H9 (cell line): Measurements from ENCODE around the gene EGR4. TPM values are rescaled to one million over a fixed set of nuclear protein-coding genes. Genes with fewer than 3 reads are reported as not detected.

ENCODE experiments used
- DNase-seq: peaks from one replicate; pipeline ENCODE4 v3.0.0-alpha.2; 2017
- H2AFZ ChIP-seq: one replicate; pipeline ENCODE4 v1.6.1; 2013; ENCODE audit warnings: mild to moderate bottlenecking, low read length, control low read depth, moderate library complexity
- H2AK5ac ChIP-seq: 2 replicates; pipeline ENCODE4 v1.6.1; 2013; ENCODE audit warnings: low read length, control low read depth, mixed read lengths; ENCODE audit not compliant: insufficient read length
- H2BK120ac ChIP-seq: one replicate; pipeline ENCODE4 v1.6.1; 2013; ENCODE audit warnings: low read depth, mild to moderate bottlenecking, low read length, control low read depth, inconsistent platforms; ENCODE audit not compliant: poor library complexity, severe bottlenecking
- H2BK12ac ChIP-seq: 2 replicates; pipeline ENCODE4 v1.6.1; 2013; ENCODE audit warnings: low read length, control low read depth, mixed read lengths, low read depth; ENCODE audit not compliant: insufficient read length
- H2BK15ac ChIP-seq: 2 replicates; pipeline ENCODE4 v1.6.1; 2013; ENCODE audit warnings: low read depth, low read length, control low read depth
- H2BK20ac ChIP-seq: one replicate; pipeline ENCODE4 v1.6.1; 2013; ENCODE audit warnings: low read depth, mild to moderate bottlenecking, low read length, control low read depth, inconsistent platforms; ENCODE audit not compliant: poor library complexity, severe bottlenecking
- H2BK5ac ChIP-seq: 2 replicates; pipeline ENCODE4 v1.6.1; 2013; ENCODE audit warnings: low read length, control low read depth, mixed read lengths; ENCODE audit not compliant: insufficient read length
- H3K14ac ChIP-seq: 2 replicates; pipeline ENCODE4 v1.6.1; 2013; ENCODE audit warnings: low read length, control low read depth; ENCODE audit not compliant: insufficient read depth
- H3K18ac ChIP-seq: 2 replicates; pipeline ENCODE4 v1.6.1; 2013; ENCODE audit warnings: low read depth, mild to moderate bottlenecking, mixed read lengths, low read length, control low read depth; ENCODE audit not compliant: insufficient read length
- H3K23ac ChIP-seq: 2 replicates; pipeline ENCODE4 v1.6.1; 2013; ENCODE audit warnings: low read length, control low read depth, mixed read lengths, low read depth; ENCODE audit not compliant: insufficient read length
- H3K23me2 ChIP-seq: 2 replicates; pipeline ENCODE4 v1.6.1; 2013; ENCODE audit warnings: low read depth, mild to moderate bottlenecking, mixed read lengths, low read length, control low read depth; ENCODE audit not compliant: insufficient read length, poor library complexity, severe bottlenecking
- H3K27ac ChIP-seq: 2 replicates; pipeline ENCODE4 v1.5.1; 2013; ENCODE audit warnings: low read length, control low read depth, mixed read lengths, low read depth; ENCODE audit not compliant: insufficient read length
- H3K27me3 ChIP-seq: 2 replicates; pipeline ENCODE4 v1.6.1; 2013; ENCODE audit warnings: low read length, control low read depth, inconsistent platforms; ENCODE audit not compliant: insufficient read depth
- H3K4ac ChIP-seq: 2 replicates; pipeline ENCODE4 v1.6.1; 2013; ENCODE audit warnings: low read depth, mild to moderate bottlenecking, control low read depth, inconsistent platforms, low read length, moderate library complexity
- H3K4me1 ChIP-seq: 2 replicates; pipeline ENCODE4 v1.6.1; 2013; ENCODE audit warnings: low read length, control low read depth, inconsistent platforms; ENCODE audit not compliant: insufficient read depth
- H3K4me2 ChIP-seq: 2 replicates; pipeline ENCODE4 v1.6.1; 2013; ENCODE audit warnings: low read length, control low read depth, mixed read lengths; ENCODE audit not compliant: insufficient read length, insufficient read depth
- H3K56ac ChIP-seq: 2 replicates; pipeline ENCODE4 v1.6.1; 2013; ENCODE audit warnings: low read depth, mild to moderate bottlenecking, mixed read lengths, low read length, control low read depth; ENCODE audit not compliant: insufficient read length
- H3K79me1 ChIP-seq: 2 replicates; pipeline ENCODE4 v1.6.1; 2013; ENCODE audit warnings: low read depth, mild to moderate bottlenecking, moderate library complexity, low read length, control low read depth, inconsistent platforms; ENCODE audit not compliant: insufficient read depth, poor library complexity, severe bottlenecking
- H3K79me2 ChIP-seq: 2 replicates; pipeline ENCODE4 v1.6.1; 2013; ENCODE audit warnings: low read length, control low read depth, inconsistent platforms; ENCODE audit not compliant: insufficient read depth
- H3K9ac ChIP-seq: 2 replicates; pipeline ENCODE4 v1.6.1; 2013; ENCODE audit warnings: low read length, control low read depth, mixed read lengths; ENCODE audit not compliant: insufficient read length; ENCODE audit errors: extremely low read depth
- H3K9me3 ChIP-seq: one replicate; pipeline ENCODE4 v1.6.1; 2013; ENCODE audit warnings: low read depth, low read length, inconsistent platforms; ENCODE audit not compliant: control insufficient read depth
- H3T11ph ChIP-seq: one replicate; pipeline ENCODE4 v1.6.1; 2013; ENCODE audit warnings: mild to moderate bottlenecking, low read length, control low read depth, inconsistent platforms
- H4K20me1 ChIP-seq: one replicate; pipeline ENCODE4 v1.6.1; 2013; ENCODE audit not compliant: control insufficient read depth, insufficient read length, insufficient read depth
- H4K5ac ChIP-seq: 2 replicates; pipeline ENCODE4 v1.6.1; 2013; ENCODE audit warnings: low read depth, mild to moderate bottlenecking, mixed read lengths, low read length, control low read depth; ENCODE audit not compliant: insufficient read length
- H4K8ac ChIP-seq: replicated peaks from 2 replicates; pipeline ENCODE4 v1.6.1; 2013; ENCODE audit warnings: low read length, control low read depth, mixed read lengths, low read depth; ENCODE audit not compliant: insufficient read length
- H4K91ac ChIP-seq: 2 replicates; pipeline ENCODE4 v1.6.1; 2013; ENCODE audit warnings: low read depth, mild to moderate bottlenecking, moderate library complexity, mixed read lengths, low read length, control low read depth; ENCODE audit not compliant: insufficient read length
- H3K27ac Mint-ChIP-seq, 3 experiments: 2 replicates in 2 of 3; 3 replicates in 1 of 3; pipeline ENCODE4 v1.8.0; 2020 to 2021; ENCODE audit warnings: mixed read lengths in 3 of 3, mild to moderate bottlenecking in 1 of 3, moderate library complexity in 1 of 3
- H3K27me3 Mint-ChIP-seq: 2 replicates; pipeline ENCODE4 v1.8.0; 2021; ENCODE audit warnings: low read depth, mild to moderate bottlenecking, moderate library complexity, mixed read lengths
- H3K36me3 Mint-ChIP-seq, 3 experiments: 2 replicates in 2 of 3; 3 replicates in 1 of 3; pipeline ENCODE4 v1.8.0; 2020 to 2021; ENCODE audit warnings: low read depth in 3 of 3, mixed read lengths in 3 of 3; ENCODE audit not compliant: insufficient read depth in 1 of 3
- H3K4me1 Mint-ChIP-seq, 2 experiments: 2 replicates each; pipeline ENCODE4 v1.8.0; 2020; ENCODE audit warnings: mixed read lengths in 2 of 2
- H3K4me3 Mint-ChIP-seq, 2 experiments: 2 replicates in 1 of 2; 3 replicates in 1 of 2; pipeline ENCODE4 v1.8.0; 2020 to 2021; ENCODE audit warnings: mild to moderate bottlenecking in 2 of 2, mixed read lengths in 2 of 2, moderate library complexity in 1 of 2
- H3K9me3 Mint-ChIP-seq, 2 experiments: 2 replicates in 1 of 2; 3 replicates in 1 of 2; pipeline ENCODE4 v1.8.0; 2020; ENCODE audit warnings: mild to moderate bottlenecking in 2 of 2, mixed read lengths in 2 of 2, moderate library complexity in 1 of 2
- CTCF ChIP-seq: fragments of 200-600 bp; sonication (generic); conservative IDR thresholded peaks from 3 replicates; pipeline ENCODE4 v1.8.0; 2021; ENCODE audit warnings: antibody characterized with exemption, mild to moderate bottlenecking
- WGBS: extraction: QIAGEN DNeasy Blood & Tissue Kit; methylation state at CpG from one replicate; pipeline ENCODE4 v1.1.7; 2013; ENCODE audit warnings: missing lambda C conversion rate, low lambda C conversion rate, mixed read lengths; ENCODE audit not compliant: insufficient read length; ENCODE audit errors: extremely low coverage; 5-methylcytosine and 5-hydroxymethylcytosine counted together
- total RNA-seq: library from RNA; stranded (reverse); gene quantifications from 2 replicates; pipeline ENCODE4 v1.2.1, GENCODE V29; 2021

Gene EGR4
- total RNA-seq, 1 experiment from 2014 or later, result 0.85 TPM

- H3K9ac ChIP-seq, result no peak overlapping the region
- Mint-ChIP-seq H3K27me3 (peaks cover 97% of the 10 kb centered on the region), H3K4me1 (peaks cover 8 to 12% of the 10 kb centered on the region in 2 experiments), H3K9me3 (peaks cover 0 to 2% of the 10 kb centered on the region in 2 experiments; a peak in 2 of 5 replicates), H3K36me3 (no peaks in the 10 kb centered on the region; a peak in 1 of 7 replicates), H3K27ac (no peak overlapping the region), H3K4me3 (peak overlapping the region; percentile 67 to 80)
- no peak overlapping the region for H3K56ac ChIP-seq
- H2BK120ac ChIP-seq, result no peak overlapping the region
- H2AFZ ChIP-seq, result no peak overlapping the region
- H2BK5ac ChIP-seq, result no peak overlapping the region
- H3T11ph ChIP-seq, result no peak overlapping the region
- peak; percentile 81 for DNase-seq
- peak overlapping the region; percentile 63 for H3K4me2 ChIP-seq
- no peak overlapping the region for H3K27ac ChIP-seq
- no peak overlapping the region for H2AK5ac ChIP-seq
- H3K9me3 ChIP-seq, result no peaks in the 10 kb centered on the region
- no peak overlapping the region for H4K91ac ChIP-seq
- H2BK15ac ChIP-seq, result no peak overlapping the region
- no peaks in the 10 kb centered on the region for H3K79me2 ChIP-seq
- H4K5ac ChIP-seq, result no peak overlapping the region
- no peak overlapping the region for H2BK20ac ChIP-seq
- no peak overlapping the region for H4K8ac ChIP-seq
- no peak overlapping the region for H3K23ac ChIP-seq
- H3K14ac ChIP-seq, result no peak overlapping the region
- no peak overlapping the region for H3K4ac ChIP-seq
- H3K4me1 ChIP-seq, result no peaks in the 10 kb centered on the region
- no peak overlapping the region for H2BK12ac ChIP-seq
- no peaks in the 10 kb centered on the region for H3K79me1 ChIP-seq
- no peak overlapping the region for H3K18ac ChIP-seq
- H4K20me1 ChIP-seq, result no peaks in the 10 kb centered on the region
- peaks cover 17% of the 10 kb centered on the region for H3K23me2 ChIP-seq
- H3K27me3 ChIP-seq, result peaks cover 38% of the 10 kb centered on the region
- no CpG with 5 or more reads among the region's 34 CpGs for WGBS
- TF ChIP-seq CTCF, result no peak
These were observed 2.3 kb downstream of the EGR4 start for GRCh38 chr2:73291093-73291460.
